Measurements from ENCODE around the gene SMIM1.

SMIM1 gene

DNA sequence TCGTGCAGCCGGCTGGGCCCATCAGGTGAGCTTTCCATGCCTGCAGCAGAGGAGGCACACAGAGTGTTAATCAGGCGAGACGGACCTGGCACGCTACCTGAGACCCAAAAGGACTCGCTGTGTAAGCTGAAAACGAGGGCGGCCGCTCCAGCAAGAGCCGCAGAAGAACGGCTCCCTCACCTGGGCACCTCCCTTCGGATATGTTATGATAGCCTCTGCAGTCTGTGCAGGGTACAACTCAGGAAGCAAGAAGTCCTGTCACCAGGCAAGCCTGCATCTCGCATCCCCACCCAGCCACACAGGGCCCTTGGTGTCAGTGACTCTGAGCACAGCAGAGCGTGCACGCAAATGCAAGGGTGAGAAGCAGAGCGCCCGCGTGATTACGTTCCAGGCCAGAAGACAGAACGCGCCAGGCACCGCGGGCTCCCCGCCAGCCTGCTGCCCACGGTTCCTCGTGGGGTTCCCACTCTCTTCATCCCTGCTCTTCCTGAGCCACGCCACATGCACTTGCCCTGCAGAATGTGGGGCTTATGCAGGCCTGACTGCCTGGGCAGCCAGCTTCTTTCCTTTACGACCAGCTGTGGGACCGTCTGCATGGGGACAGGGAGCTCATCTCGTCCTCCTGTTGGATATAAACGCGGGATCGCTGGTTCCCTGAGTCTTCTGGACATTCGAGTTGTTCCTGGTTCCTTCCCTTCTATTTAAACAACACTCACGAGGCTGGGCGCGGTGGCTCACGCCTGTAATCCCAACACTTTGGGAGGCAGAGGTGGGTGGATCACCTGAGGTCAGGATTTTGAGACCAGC lies 44.0 kb downstream of the SMIM1 start:
- TF ChIP-seq POLR2A (IDR thresholded peaks at IDR 0.05; ENCODE audit: low read depth, low read length), result no peak
- DNase-seq (ENCODE audit: insufficient read length, low spot score) (no peak), FAIRE-seq (no peak)

DNA sequence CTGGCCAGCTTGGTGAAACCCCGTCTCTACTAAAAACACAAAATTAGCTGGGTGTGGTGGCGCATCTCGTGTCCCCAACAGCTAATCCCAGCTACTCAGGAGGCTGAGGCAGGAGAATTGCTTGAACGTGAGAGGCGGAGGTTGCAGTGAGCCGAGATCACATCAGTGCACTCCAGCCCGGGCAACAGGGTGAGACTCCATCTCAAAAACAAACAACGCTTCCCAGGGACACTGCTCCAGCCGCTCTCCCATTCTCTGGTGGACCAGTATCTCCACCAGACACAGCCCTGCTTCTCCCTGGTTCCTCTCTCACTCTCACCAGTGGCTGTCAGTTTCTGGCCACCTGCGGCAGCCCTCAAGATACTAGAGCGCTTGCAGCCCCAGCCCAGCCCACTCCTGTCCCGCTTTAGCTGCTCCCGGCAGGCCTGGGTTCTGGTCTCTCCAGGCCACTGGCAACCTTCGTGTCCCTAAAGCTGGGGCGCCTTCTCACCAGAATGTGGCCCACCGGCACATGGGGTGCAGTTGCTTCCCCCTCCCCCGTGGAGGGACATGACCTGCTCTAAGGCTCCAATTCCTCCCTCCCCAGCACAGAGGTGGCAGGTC lies 44.7 kb downstream of the SMIM1 start:
- no peak for FAIRE-seq
- no peak for TF ChIP-seq POLR2A (IDR thresholded peaks at IDR 0.05; ENCODE audit: low read depth, low read length)

DNA sequence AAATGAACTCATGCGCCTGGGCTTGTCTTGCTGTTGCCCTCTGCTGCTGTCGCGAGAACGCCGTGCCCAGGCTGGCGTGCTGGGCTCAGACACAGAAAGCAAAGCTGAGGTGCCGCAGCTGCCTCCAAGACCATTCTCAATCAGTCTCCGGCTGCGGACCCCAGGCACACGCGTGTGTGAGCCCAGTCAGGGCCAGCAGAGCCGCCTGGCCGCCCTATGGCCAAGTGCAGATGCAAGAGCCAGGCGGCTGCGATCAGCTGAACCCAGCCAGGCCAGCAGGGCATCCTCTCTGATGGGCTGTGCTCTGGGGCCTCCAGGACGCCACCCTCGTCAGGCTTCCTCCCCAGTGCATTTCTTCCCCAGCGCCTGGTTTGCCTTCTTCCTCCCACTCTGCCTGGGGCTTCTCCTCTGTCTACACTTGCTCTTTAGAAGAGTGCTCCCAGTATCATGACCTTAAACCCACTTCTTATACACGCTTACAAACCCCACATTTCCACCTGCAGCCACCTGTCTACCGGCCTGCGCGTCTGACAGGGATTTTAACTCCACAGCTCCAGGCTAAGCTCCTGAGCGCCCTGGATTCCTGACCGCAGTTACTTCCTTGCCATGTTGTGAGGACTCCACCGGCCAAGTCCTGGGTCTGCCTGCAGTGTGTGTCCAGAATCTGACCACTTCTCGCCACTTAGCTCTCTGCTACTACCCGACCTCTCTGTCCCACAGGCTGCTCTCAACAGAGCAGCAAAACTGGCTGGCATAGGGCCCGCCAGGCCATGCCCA lies 45.5 kb downstream of the SMIM1 start:
- no peak for TF ChIP-seq POLR2A (IDR thresholded peaks at IDR 0.05; ENCODE audit: low read depth, low read length)
- DNase-seq (ENCODE audit: insufficient read length, low spot score) (no peak), FAIRE-seq (no peak)

More for the DNA sequence above, 44.7 kb downstream of the SMIM1 start:
- DNase-seq (ENCODE audit: insufficient read length, low spot score), result no peak

DNA sequence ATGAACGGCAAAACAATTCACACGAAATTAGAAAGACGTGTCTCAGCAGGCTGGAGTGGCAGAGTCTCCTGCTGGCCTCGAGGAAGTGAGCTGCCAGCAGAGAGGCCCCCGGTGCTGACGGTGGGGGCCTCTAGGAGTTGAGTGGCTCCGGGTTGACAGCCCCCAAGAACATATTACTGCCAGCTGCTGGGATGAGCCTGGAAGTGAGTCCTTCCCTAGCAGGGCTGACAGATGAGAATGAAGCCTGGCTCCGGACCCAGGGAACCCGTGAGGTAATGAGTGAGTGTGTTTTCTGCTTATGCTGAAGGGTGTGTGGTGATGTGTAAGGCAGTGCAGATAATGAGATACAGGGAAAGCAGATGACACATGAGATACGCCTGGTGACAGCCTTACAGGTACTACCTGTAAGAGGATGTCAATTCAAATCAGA lies 47.2 kb downstream of the SMIM1 start:
- FAIRE-seq (no peak), DNase-seq (ENCODE audit: insufficient read length, low spot score) (no peak)
- TF ChIP-seq POLR2A (IDR thresholded peaks at IDR 0.05; ENCODE audit: low read depth, low read length), result no peak

DNA sequence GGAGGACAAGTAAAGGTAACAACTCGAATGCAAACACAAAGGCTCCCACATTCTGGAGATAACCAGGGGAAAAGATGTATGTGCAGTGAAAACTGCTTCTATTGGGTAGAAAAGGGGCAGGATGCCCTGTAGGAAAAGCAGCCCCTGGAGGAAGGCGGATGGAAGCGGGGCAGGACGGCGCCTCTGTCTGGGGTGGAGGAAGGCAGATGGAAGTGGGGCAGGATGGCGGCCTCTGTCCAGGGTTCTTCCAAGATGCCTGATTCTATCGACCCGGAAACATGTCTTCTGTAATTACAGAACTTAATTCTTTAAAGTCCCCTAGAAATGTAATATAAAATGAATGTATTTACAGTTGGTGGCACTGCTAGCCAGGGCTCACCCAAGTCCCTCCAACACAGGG lies 47.8 kb downstream of the SMIM1 start:
- TF ChIP-seq POLR2A (IDR thresholded peaks at IDR 0.05; ENCODE audit: low read depth, low read length), result no peak
- DNase-seq (ENCODE audit: insufficient read length, low spot score) (no peak), FAIRE-seq (no peak)

DNA sequence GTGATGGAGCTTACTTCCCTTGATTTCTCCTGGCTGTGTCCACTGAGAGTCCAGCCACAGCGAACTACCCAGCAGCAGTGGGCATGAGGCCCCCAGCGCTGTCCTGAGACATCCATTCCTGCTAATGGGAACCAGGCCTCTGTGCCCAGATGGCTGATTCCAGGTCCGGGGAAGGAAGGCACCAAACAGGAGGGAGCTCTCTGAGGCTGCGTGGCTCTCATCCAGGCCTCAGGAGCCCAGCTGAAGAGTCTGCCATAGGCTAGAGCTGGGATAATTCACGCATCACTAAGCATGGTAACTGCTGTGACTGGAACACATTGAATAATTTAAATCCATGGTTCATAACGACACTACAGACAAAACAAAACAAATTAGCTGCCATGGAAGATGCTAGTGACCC lies 48.5 kb downstream of the SMIM1 start:
- TF ChIP-seq POLR2A (IDR thresholded peaks at IDR 0.05; ENCODE audit: low read depth, low read length), result no peak
- no peak for DNase-seq (ENCODE audit: insufficient read length, low spot score)
- FAIRE-seq, result no peak

DNA sequence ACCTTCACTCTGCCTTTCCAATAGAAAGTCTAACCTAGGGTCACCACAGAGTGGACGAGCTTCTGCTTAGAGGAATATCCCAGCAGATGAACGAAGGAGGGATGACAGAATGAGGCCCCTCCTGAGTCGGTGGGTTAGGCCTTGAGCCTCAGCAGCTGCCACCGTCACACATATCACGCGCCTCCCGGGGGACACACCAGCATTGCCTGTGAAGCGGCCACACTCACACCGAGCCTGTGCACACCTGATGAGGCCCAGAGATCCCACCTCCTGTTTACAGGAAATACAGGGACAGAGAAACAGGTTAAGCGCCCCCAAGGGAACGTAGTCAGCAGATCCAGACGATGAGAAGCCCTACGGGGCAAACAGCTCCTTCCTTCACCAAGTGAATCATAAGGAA lies 48.9 kb downstream of the SMIM1 start:
- TF ChIP-seq POLR2A (IDR thresholded peaks at IDR 0.05; ENCODE audit: low read depth, low read length), result no peak
- FAIRE-seq, result no peak
- no peak for DNase-seq (ENCODE audit: insufficient read length, low spot score)

DNA sequence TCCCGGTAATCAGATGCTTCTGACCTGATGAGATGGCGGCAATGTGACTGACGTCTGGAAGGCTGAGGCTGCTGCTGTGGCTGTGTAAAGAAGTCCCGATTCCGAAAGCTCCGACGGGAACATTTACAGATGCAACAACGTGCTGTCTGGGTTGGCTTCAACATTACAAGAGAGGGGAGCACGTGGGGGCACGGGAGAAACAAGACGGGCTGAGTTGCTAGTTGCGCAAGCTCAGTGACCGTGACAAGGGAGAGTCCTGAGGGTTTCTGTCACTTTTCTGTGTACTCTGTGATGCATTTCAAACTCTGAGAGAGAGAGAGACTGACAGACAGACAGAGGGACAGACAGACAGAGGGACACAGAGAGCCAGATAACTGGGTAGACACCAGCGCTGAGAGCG lies 49.4 kb downstream of the SMIM1 start:
- FAIRE-seq (no peak), DNase-seq (ENCODE audit: insufficient read length, low spot score) (no peak)
- TF ChIP-seq POLR2A (IDR thresholded peaks at IDR 0.05; ENCODE audit: low read depth, low read length), result no peak

DNA sequence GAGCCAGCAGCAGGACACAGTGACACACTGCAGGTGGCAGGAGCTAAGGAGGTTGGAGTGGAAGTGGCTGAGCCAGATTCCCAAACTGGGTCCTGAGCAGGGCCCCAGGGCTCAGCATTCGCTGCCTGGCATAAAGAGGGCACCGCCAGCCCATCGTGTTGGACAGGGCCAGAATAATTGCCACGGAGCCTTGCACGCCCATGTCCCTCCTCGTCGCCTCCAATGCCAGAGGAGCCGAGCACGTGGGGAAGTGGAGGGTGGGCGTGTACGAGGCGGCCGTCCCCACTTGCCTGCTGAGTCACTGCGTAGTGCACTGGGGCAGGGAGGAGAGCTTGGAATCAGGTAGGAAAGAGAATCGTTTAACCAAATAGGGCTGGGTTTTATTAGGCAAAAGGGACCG lies 49.9 kb downstream of the SMIM1 start:
- no peak for DNase-seq (ENCODE audit: insufficient read length, low spot score)
- no peak for FAIRE-seq
- TF ChIP-seq POLR2A (IDR thresholded peaks at IDR 0.05; ENCODE audit: low read depth, low read length), result no peak

DNA sequence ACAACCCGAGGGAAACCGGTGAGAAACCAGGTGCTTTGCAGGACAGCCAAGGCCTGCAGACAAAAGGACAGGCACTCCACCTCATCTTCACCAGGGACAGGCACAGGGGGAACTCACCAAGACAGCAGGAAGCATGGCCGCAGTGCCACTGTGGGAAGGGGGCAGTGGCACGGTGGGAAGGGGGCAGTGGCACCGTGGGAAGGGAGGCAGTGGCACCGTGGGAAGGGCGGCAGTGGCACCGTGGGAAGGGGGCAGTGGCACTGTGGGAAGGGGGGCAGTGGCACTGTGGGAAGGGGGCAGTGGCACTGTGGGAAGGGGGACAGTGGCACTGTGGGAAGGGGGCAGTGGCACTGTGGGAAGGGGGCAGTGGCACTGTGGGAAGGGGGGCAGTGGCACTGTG lies 52.1 kb downstream of the SMIM1 start:
- DNase-seq (ENCODE audit: insufficient read length, low spot score), result no peak
- no peak for TF ChIP-seq POLR2A (IDR thresholded peaks at IDR 0.05; ENCODE audit: low read depth, low read length)
- no peak for FAIRE-seq

DNA sequence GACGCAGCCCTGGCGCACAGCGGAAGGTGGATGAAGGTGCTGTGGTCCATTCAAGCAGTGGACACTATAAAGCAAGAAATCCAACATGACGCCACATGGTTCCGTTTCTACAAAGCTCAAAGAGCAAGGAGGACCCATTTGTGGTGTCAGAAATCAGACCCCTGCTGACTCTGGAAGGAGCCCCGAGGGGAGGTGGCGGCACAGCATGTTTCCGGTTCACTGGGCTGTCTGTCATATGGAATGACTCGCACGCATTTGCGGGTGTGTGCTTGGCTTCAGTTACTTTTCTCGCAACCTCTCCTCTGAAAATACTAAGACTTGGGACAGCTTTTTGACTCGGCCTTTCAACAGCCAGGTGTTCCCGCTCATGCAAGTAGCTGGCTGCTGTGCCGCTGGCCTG lies 52.8 kb downstream of the SMIM1 start:
- DNase-seq (ENCODE audit: insufficient read length, low spot score) (no peak), FAIRE-seq (no peak)
- no peak for TF ChIP-seq POLR2A (IDR thresholded peaks at IDR 0.05; ENCODE audit: low read depth, low read length)

Data from H54 (cell line).